ENCODE results near the gene POMC.

DNA sequence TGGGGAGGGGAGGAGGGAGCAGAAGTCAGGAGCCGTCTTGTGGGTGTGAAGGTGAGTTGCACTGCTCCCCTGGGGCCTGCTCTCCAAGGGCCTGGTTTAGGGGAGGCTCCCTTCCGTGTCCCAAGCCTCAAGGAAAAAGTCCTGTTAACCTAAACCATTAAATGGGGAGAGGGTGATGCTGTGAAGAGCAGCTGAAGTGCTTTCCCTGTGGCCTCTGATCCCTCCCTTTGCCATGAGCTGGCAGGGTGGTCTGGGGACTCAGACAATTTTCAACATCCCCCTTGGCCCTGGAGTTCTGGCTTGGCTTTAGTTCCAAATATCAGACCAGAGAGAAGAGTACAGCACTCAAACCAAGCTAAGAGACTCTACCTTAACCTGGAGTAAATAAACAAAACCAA, 692 bp upstream of the POMC start:
- TF ChIP-seq, protein P1, sequence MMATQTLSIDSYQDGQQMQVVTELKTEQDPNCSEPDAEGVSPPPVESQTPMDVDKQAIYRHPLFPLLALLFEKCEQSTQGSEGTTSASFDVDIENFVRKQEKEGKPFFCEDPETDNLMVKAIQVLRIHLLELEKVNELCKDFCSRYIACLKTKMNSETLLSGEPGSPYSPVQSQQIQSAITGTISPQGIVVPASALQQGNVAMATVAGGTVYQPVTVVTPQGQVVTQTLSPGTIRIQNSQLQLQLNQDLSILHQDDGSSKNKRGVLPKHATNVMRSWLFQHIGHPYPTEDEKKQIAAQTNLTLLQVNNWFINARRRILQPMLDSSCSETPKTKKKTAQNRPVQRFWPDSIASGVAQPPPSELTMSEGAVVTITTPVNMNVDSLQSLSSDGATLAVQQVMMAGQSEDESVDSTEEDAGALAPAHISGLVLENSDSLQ (IDR thresholded peaks at IDR 0.05), result no peak
- no peak for TF ChIP-seq TARDBP (IDR thresholded peaks at IDR 0.05)
- TF ChIP-seq ZNF384 (IDR thresholded peaks at IDR 0.05), result no peak
- no peak for TF ChIP-seq SP1 (IDR thresholded peaks at IDR 0.05)
- no peak for TF ChIP-seq FOXK2 (IDR thresholded peaks at IDR 0.05)
- no peak for TF ChIP-seq FOXM1 (IDR thresholded peaks at IDR 0.05; ENCODE audit: borderline replicate concordance)
- no peak for TF ChIP-seq SUZ12 (IDR thresholded peaks at IDR 0.05)
- no peak for TF ChIP-seq FOXA1 (IDR thresholded peaks at IDR 0.05)
- TF ChIP-seq ELF4 (IDR thresholded peaks at IDR 0.05), result no peak
- no peak for TF ChIP-seq ARNT (IDR thresholded peaks at IDR 0.05)
- TF ChIP-seq CTBP1 (IDR thresholded peaks at IDR 0.05; ENCODE audit: borderline replicate concordance), result no peak
